Left lung (tissue), 10 donors: ENCODE measurements around the gene CACNB1. TPM values are rescaled to one million over a fixed set of nuclear protein-coding genes. Genes with fewer than 3 reads are reported as not detected.

Source experiments
- ATAC-seq: fragments of 200-7000 bp; cut with Tn5 transposase; one replicate; pipeline ENCODE4 v1.9.1; 2020; ENCODE audit warnings: moderate library complexity
- DNase-seq, 4 donors: peaks; one replicate each; pipeline ENCODE4 v3.0.0-alpha.2; 2013 to 2020
- H3K27ac ChIP-seq, 2 donors: fragments of 200-600 bp; sonication (generic) in 1 of 2; one replicate each; pipeline versions ENCODE4 v1.5.0 to v1.8.0; 2020 to 2021
- H3K27me3 ChIP-seq, 2 donors: fragments of 200-600 bp; sonication (generic) in 1 of 2; one replicate each; pipeline versions ENCODE4 v1.5.0 to v1.8.0; 2020 to 2021
- H3K36me3 ChIP-seq, 2 donors: fragments of 200-600 bp; sonication (generic) in 1 of 2; one replicate each; pipeline versions ENCODE4 v1.5.0 to v1.8.0; 2020 to 2021
- H3K4me1 ChIP-seq, 2 donors: fragments of 200-600 bp; one replicate each; pipeline ENCODE4 v1.8.0; 2021
- H3K4me3 ChIP-seq, 2 donors: fragments of 200-600 bp; sonication (generic) in 1 of 2; one replicate each; pipeline versions ENCODE4 v1.5.0 to v1.8.0; 2020 to 2021; ENCODE audit warnings: mild to moderate bottlenecking in 1 of 2
- H3K9me3 ChIP-seq, 2 donors: fragments of 200-600 bp; sonication (generic) in 1 of 2; one replicate each; pipeline versions ENCODE4 v1.5.0 to v1.8.0; 2020 to 2021
- intact Hi-C, 2 donors: fragments of 100-400 bp; cut with DNase I; formaldehyde crosslinking; loops; one replicate each; pipeline versions ENCODE4 v1.11.2 to v1.14.2; 2022
- polyA plus RNA-seq, 6 donors: library from polyadenylated mRNA; unstranded; fragments of 120-200 nt; gene quantifications; one replicate each; pipeline ENCODE4 v1.2.1, GENCODE V29; 2013; ENCODE audit not compliant: insufficient read length in 6 of 6
- total RNA-seq, 2 donors: library from RNA; stranded (reverse); fragmentation: NEBNext Ultra II Directional; extraction: Animal tissue kit (Norgen Biotek cat#: 25700); gene quantifications; one replicate each; pipeline ENCODE4 v1.2.1, GENCODE V29; 2021
- TF ChIP-seq, protein P1 (sequence below), 2 donors: fragments of 200-600 bp; sonication (generic) in 1 of 2; IDR thresholded peaks; one replicate each; pipeline versions ENCODE4 v1.5.0 to v1.8.0; 2021; ENCODE audit warnings: antibody characterized with exemption in 2 of 2
- donor health status: DM: no; HTN: yes; CAD: no.
- donor health status: DM: no; HTN: no; CAD: no.

CACNB1 gene
- total and polyA plus RNA-seq, 8 donors, result 9.4 to 31.4 (median 13.3) TPM

GRCh38 chr17:39174920-39175694, 22.4 kb downstream of the CACNB1 start:
- Histone ChIP-seq H3K4me1 (peaks cover 0 to 10% of the 10 kb centered on the region in 2 donors), H3K36me3 (peaks cover 0 to 47% of the 10 kb centered on the region in 2 donors), H3K9me3 (no peaks in the 10 kb centered on the region), H3K27me3 (no peaks in the 10 kb centered on the region), H3K4me3 (no peak overlapping the region), H3K27ac (no peak overlapping the region)
- ATAC-seq (peak; percentile 55), DNase-seq (peak in 3 of 4 donors; percentile 60 to 80 (median 63))
- intact Hi-C loops, result no loop called here
- TF ChIP-seq, protein P1, sequence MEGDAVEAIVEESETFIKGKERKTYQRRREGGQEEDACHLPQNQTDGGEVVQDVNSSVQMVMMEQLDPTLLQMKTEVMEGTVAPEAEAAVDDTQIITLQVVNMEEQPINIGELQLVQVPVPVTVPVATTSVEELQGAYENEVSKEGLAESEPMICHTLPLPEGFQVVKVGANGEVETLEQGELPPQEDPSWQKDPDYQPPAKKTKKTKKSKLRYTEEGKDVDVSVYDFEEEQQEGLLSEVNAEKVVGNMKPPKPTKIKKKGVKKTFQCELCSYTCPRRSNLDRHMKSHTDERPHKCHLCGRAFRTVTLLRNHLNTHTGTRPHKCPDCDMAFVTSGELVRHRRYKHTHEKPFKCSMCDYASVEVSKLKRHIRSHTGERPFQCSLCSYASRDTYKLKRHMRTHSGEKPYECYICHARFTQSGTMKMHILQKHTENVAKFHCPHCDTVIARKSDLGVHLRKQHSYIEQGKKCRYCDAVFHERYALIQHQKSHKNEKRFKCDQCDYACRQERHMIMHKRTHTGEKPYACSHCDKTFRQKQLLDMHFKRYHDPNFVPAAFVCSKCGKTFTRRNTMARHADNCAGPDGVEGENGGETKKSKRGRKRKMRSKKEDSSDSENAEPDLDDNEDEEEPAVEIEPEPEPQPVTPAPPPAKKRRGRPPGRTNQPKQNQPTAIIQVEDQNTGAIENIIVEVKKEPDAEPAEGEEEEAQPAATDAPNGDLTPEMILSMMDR (IDR thresholded peaks at IDR 0.05), result peak; percentile 81 to 88

GRCh38 chr17:39173526-39174274, 23.8 kb downstream of the CACNB1 start:
- Histone ChIP-seq H3K9me3 (no peaks in the 10 kb centered on the region), H3K27ac (no peak overlapping the region), H3K36me3 (peaks cover 0 to 36% of the 10 kb centered on the region in 2 donors), H3K4me1 (peaks cover 0 to 10% of the 10 kb centered on the region in 2 donors), H3K27me3 (no peaks in the 10 kb centered on the region), H3K4me3 (no peak overlapping the region)
- TF ChIP-seq, protein P1 (IDR thresholded peaks at IDR 0.05), result no peak
- intact Hi-C loops, result no loop called here
- DNase-seq (no peak), ATAC-seq (no peak)

- no peaks in the 10 kb centered on the region for H3K9me3 ChIP-seq
- DNase-seq (no peak), ATAC-seq (no peak)
- H3K4me1 ChIP-seq, result peaks cover 0 to 5% of the 10 kb centered on the region in 2 donors
- peaks cover 0 to 31% of the 10 kb centered on the region in 2 donors for H3K36me3 ChIP-seq
- TF ChIP-seq, protein P1 (IDR thresholded peaks at IDR 0.05), result no peak
- H3K4me3 ChIP-seq, result no peak overlapping the region
- intact Hi-C loops, result no loop called here
- H3K27me3 ChIP-seq, result no peaks in the 10 kb centered on the region
- H3K27ac ChIP-seq, result no peak overlapping the region
Measured at GRCh38 chr17:39173080-39173479, 24.4 kb downstream of the CACNB1 start.

GRCh38 chr17:39171933-39172332, 25.5 kb downstream of the CACNB1 start:
- TF ChIP-seq, protein P1 (IDR thresholded peaks at IDR 0.05), result no peak
- Histone ChIP-seq H3K9me3 (no peaks in the 10 kb centered on the region), H3K36me3 (peaks cover 0 to 20% of the 10 kb centered on the region in 2 donors), H3K4me3 (no peak overlapping the region), H3K4me1 (peaks cover 0 to 10% of the 10 kb centered on the region in 2 donors), H3K27ac (no peak overlapping the region), H3K27me3 (no peaks in the 10 kb centered on the region)
- no peak for ATAC-seq
- intact Hi-C loops, result no loop called here
- DNase-seq, result no peak

- Histone ChIP-seq H3K9me3 (no peaks in the 10 kb centered on the region), H3K4me1 (peaks cover 0 to 24% of the 10 kb centered on the region in 2 donors), H3K27me3 (peaks cover 0 to 10% of the 10 kb centered on the region in 2 donors), H3K27ac (no peak overlapping the region), H3K36me3 (peaks cover 0 to 6% of the 10 kb centered on the region in 2 donors), H3K4me3 (no peak overlapping the region)
- ATAC-seq (no peak), DNase-seq (no peak)
- TF ChIP-seq, protein P1 (IDR thresholded peaks at IDR 0.05), result no peak
- intact Hi-C loops, result no loop called here
Measured at GRCh38 chr17:39170558-39170957, 26.9 kb downstream of the CACNB1 start.
